Measurements from ENCODE around the gene RAB11FIP3. TPM values are rescaled to one million over a fixed set of nuclear protein-coding genes. Genes with fewer than 3 reads are reported as not detected.

RAB11FIP3 gene
- total and polyA plus RNA-seq, 9 of the 15 experiments (the other 6 are each of a cell fraction or from before 2014, with no cell fraction given): 0.46 to 13.1 (median 4.3) TPM

DNA sequence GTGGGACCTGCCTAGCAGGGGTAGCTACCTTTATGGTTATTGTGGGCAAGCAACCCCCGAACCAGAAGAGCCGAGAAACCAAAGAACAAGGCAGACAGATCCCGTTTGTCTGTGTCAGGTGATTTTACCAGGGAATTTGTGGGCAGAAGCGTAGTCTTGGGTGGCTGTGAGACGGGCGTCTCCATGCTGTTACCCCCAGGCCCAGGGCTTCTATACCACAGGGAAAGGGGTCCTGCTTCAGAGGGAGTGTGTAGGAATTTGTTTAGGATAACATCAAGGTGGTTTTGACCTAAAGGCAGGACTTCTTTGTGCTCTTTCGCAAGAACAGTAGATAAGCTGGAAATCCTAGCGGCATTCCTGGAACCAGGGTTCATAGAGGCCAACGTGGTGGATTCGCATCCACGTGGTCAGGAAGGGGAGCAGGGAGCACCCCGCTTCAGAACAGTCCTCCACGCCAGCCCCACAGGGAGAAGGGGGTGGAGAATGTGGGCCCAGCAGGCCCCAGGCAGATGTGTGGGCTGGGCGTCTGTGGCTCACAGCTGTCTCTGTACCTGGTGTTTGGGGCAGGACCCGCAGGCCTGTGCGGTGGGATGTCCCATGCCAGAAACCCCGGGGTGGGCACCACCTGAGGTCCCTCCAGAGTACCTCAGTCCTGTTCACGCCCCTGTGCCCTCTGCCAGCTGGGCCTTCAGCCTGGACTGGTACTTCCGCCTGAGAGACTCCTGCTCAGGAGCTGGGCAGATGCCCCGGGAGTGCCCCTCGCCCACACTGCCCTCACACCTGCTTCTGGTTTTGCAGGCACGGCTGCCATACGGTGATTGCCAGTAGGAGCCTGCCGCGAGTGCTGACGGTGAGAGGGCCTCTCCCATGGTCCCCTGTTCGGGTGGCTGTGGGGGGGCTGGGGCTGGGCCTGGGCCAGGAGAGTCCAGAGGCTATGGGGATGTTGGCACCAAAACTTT is 19.6 kb upstream of the RAB11FIP3 start (continued):
- TF ChIP-seq TEAD4 (IDR thresholded peaks at IDR 0.05; ENCODE audit: low read length): peak; percentile 48; the same call in 1 of the 2 replicates
- TF ChIP-seq TEAD4 (CRISPR knock-in tag; IDR thresholded peaks at IDR 0.05; ENCODE audit: borderline replicate concordance): no peak
- 0 out of 4 replicates have a peak, but pooled peaks of 1 of the 2 experiments have one; percentile 47 for TF ChIP-seq TRIM24 (IDR thresholded peaks at IDR 0.05)
- 0 out of 4 replicates have a peak, but pooled peaks of 1 of the 2 experiments have one; percentile 6 for TF ChIP-seq NRF1 (conservative IDR thresholded peaks at IDR 0.05 in 1 of 2, IDR thresholded peaks at IDR 0.05 in 1 of 2)
- TF ChIP-seq RERE (CRISPR knock-in tag; IDR thresholded peaks at IDR 0.05; ENCODE audit: borderline replicate concordance): no peak
- TF ChIP-seq SMAD1 (IDR thresholded peaks at IDR 0.05; ENCODE audit: low read depth, low read length, partially characterized antibody): no peak
- TF ChIP-seq NCOA1 (IDR thresholded peaks at IDR 0.05; ENCODE audit: low read depth): peak; percentile 15; the same call in 1 of the 2 replicates
- TF ChIP-seq NR4A1 (CRISPR knock-in tag; IDR thresholded peaks at IDR 0.05): no peak
- 0 out of 2 replicates have a peak, but pooled peaks have one; percentile 64 for TF ChIP-seq NR4A1 (tag; IDR thresholded peaks at IDR 0.05)
- TF ChIP-seq SOX6 (IDR thresholded peaks at IDR 0.05): peak; percentile 85; the same call in 1 of the 2 replicates
- peak; percentile 59; the same call in 1 of the 2 replicates for TF ChIP-seq ZFX (CRISPR knock-in tag; IDR thresholded peaks at IDR 0.05)
- peak; percentile 75 for TF ChIP-seq CXXC5 (CRISPR knock-in tag; IDR thresholded peaks at IDR 0.05)
- TF ChIP-seq GTF2A2 (tag; IDR thresholded peaks at IDR 0.05): no peak
- TF ChIP-seq NKRF (IDR thresholded peaks at IDR 0.05; ENCODE audit: borderline replicate concordance): no peak
- TF ChIP-seq ZFP91 (CRISPR knock-in tag; IDR thresholded peaks at IDR 0.05): no peak
- no peak for TF ChIP-seq CEBPG (CRISPR knock-in tag; IDR thresholded peaks at IDR 0.05)
- TF ChIP-seq CEBPG (tag; conservative IDR thresholded peaks at IDR 0.05 in 1 of 2, IDR thresholded peaks at IDR 0.05 in 1 of 2): peak; percentile 55 to 63; a peak in 3 of 4 replicates

Data from K562 (cell line).